HG03175 (cell line): ENCODE measurements around the gene PLPPR3.

ENCODE experiments used
- ATAC-seq: cut with Tn5 transposase; IDR thresholded peaks from one replicate; pipeline ENCODE4 v1.9.1; 2021; ENCODE audit warnings: mild to moderate bottlenecking, moderate library complexity; ENCODE audit not compliant: unreplicated experiment

PLPPR3 gene, protein sequence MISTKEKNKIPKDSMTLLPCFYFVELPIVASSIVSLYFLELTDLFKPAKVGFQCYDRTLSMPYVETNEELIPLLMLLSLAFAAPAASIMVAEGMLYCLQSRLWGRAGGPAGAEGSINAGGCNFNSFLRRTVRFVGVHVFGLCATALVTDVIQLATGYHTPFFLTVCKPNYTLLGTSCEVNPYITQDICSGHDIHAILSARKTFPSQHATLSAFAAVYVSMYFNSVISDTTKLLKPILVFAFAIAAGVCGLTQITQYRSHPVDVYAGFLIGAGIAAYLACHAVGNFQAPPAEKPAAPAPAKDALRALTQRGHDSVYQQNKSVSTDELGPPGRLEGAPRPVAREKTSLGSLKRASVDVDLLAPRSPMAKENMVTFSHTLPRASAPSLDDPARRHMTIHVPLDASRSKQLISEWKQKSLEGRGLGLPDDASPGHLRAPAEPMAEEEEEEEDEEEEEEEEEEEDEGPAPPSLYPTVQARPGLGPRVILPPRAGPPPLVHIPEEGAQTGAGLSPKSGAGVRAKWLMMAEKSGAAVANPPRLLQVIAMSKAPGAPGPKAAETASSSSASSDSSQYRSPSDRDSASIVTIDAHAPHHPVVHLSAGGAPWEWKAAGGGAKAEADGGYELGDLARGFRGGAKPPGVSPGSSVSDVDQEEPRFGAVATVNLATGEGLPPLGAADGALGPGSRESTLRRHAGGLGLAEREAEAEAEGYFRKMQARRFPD

DNA sequence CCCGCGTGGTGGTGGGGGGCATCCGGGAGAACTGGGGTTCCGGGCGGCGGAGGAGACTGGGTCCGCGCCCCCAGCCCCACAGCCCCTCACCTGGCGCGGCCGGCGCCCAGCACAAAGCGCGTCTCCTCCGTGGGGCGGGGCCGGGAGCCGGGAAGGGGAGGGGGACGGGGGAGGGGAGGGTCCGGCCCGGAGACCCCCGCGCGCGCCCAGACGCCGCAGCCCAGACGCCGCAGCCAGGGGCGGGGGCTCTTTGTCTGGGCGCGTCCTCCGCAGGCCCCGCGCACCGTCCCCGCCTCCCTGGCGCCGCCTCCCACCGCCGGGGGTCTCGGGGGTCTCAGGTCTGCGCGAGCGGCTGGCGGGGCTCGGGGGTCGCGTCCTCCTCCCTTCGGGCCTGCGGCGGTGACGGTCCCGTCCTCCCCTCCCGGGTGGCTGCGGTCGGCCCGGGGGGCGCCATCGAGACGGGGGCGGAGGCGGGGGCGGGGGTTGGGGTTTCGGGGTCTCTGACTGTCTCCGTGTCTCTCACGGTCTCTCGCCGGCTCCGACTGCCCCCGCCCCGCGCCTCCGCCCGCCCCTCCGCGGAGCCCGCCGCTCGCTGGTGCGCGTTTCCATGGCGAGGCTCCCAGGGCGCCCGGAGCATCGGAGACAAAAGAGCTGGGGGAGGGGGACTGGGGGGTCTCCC lies at the start of gene PLPPR3:
PLPPR3 (minus strand) TSS at position 131 of the 679 bp plus-strand sequence. CDS start 396 bp downstream, outside the sequence.
- ATAC-seq: no peak

DNA sequence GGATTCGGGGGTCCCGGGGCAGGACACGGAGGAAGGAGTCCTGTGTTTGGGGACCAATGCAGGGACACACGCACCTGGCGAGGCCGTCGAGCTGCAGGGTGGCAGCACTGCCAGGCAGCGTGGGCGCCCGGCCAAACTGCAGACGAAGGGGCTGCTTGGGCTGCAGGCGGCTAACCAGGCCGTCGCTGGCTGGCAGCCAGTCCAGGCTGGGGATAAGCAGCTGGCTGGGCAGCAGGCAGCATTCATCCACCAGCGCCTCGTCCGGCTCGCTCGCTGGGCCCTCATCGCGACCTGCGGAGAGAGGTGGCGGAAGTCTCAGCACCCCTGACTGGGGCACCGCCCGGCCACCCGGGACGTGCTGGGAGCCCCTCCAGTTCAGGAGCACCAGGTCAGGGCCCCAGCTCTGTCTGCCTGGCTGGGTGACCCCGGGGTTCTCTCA lies 49.2 kb upstream of the PLPPR3 start:
- no peak for ATAC-seq

DNA sequence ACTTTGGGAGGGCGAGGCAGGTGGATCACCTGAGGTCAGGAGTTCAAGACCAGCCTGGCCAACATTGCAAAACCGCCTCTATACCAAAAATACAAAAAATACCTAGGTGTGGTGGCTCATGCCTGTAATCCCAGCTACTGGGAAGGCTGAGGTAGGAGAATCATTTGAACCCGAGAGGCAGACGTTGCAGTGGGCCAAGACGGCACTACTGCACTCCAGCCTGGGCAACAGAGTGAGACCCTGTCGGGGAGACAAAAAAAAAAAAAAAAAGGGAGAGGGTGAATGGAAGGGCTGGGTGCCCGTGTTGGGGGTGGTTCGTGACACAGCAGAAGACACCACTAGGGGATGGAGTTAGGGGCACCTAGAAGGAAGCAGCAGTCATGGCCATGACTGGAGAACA lies 48.6 kb upstream of the PLPPR3 start:
- no peak for ATAC-seq

DNA sequence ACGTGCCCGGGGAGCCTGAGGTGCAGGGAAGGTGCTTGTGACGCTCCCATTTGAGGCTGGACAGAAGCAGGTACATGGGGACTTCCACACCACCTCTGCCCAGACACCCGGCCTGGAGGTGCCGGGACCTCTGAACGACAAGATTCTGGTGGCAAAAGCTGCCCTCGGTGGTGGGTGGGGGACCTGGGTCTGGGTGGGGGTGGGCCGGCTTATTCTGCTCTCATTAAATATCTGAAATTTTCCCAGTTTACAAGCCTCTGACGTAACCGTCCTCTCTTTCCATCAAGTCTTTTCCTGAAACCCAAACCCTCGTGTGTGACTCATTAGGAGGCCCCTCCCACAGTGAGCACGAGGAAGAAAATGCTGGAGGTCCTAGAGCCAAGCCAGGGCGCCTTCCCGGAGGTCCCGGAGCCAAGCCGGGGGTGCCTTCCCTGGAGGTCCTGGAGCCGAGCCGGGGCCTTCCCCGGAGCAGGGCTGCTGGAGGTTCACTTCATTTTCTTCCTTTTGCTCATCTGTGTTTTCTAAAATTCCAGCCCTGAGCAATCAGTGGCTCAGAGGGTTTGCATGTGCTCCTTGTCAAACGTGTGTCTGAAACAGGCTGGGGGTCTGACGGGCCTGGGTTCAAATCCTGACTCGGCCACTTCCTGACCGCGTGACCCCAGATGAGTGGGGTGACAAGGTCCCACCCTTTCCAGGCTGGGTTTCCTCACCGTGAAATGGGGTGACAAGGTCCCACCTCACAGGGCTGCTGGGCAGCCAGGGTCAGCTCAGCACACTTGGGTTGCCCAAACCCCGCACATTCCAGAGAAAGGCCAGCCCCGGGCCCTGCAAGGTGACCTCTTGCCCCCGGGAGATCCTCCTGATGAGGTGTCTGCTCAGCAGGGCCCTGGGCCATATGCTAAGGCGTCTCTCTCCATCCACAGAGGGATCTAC lies 47.8 kb upstream of the PLPPR3 start:
- ATAC-seq: no peak

DNA sequence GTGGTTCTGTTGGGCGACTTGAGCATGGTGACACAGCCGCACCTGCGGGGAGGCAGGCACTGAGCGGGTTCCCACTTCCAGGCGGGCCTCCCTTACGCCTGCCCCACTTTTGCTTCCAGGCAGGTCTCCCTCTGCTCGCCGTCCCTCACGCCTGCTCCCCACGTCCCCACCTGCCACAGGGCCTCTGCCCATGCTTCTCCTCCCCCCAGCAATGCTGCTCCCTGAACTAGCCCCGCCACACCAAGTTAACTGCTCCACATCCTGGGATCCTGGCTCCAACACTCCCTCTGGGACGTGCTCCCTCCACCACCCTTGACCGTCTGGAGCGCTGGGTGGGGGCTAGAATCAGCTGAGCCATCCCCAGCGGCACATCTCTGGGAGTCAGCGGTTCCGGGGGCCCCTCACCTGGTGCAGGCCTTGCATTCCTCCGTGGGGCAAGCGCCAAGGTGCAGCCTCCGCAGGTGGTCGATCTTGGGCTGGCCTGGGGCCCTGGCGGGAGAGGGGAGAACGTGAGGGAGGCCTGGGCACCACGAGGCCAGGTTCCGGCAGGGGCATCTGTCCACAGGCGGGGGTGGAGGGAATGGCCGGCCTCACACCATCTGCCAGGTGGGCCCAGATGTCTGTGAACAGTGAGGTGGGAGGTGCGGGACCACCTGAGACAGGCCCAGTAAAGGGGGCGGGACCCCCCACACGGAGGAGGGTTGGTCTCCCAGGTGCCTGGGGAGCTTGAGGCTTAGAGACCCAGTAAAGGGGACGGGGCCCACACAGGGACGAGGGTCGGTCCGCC lies 46.9 kb upstream of the PLPPR3 start:
- ATAC-seq: no peak

DNA sequence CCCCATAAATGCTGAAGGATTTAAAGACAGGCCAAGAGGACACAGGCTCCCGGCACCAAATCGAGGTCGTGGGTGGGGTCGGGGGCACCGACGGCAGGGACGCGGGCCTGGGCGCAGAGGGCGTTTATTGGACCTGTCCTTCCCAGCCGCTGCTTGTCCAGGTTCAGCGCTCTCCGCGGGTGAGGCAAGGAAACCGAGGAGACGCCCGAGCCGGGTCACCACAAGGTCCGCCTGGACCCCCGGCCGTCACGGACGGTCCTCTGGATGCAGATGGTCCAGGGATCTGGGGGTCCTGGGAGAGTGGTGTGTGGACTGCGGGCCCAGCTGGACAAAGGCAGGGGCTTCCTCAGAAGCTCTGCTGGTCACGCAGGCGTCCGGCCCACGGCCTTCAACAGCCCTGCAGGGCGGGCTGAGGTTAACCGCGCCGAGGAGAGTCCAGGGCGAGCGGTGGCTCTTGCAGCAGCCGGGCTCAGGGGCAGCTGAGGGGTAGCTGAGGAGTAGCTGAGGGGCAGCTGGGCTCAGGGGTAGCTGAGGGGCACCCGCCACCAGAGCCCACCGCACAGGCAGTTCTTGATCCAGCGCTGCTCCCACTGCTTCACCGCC lies 46.2 kb upstream of the PLPPR3 start:
- ATAC-seq: no peak

DNA sequence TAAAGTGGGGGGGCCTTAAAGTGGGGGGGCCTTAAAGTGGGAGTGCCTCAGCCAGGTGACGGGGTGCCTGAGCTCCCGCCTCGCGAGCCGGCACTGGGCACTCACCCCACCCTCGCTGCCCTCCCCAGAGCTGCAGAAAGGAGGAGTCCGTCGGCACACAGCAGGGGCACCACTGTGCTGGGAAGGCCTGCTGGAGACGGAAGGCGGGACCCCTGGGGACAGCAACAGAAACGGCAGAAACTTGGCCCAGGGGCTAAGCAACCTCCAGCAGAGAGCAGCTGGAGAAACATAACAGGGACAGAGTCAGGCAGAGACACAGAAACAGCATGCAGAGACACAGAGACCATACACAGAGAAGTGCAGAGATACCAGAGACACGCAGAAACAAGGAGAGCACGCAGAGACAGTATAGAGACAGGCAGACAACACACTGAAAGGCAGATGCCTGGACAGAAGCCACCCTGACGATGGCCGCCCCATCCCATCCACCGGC lies 45.6 kb upstream of the PLPPR3 start:
- no peak for ATAC-seq

DNA sequence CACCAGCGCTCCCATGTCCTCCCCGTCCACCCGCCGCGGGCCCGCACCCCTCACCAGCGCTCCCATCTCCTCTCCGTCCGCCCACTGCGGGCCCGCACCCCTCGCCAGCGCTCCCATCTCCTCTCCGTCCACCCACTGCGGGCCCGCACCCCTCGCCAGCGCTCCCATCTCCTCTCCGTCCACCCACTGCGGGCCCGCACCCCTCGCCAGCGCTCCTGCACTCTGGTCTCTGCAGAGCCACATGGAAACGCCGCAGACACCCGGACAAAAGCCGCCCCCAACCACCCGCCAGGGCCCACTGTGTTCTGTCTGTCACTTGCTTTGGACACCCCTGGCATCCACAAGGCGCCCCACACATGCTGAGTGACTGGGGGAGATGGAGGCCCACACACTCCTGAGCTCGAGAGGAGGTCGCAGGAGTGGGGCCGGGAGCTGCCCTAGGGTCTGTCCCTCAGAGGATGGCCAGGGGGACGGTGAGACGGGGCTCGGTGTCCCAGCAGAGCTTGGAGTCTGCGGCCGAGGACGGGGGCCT lies 45.1 kb upstream of the PLPPR3 start:
- ATAC-seq: no peak

DNA sequence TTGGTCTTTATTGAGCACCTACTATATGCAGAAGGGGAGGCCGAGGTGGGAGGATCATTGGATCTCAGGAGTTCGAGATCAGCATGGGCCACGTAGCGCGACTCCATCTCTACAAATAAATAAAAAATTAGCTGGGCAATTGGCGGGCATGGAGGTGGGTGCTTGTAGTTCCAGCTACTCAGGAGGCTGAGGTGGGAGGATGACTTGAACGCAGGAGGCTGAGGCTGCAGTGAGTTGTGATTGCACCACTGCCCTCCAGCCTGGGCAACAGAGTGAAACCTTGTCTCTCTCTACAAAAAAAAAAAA lies 41.5 kb upstream of the PLPPR3 start:
- ATAC-seq: no peak

DNA sequence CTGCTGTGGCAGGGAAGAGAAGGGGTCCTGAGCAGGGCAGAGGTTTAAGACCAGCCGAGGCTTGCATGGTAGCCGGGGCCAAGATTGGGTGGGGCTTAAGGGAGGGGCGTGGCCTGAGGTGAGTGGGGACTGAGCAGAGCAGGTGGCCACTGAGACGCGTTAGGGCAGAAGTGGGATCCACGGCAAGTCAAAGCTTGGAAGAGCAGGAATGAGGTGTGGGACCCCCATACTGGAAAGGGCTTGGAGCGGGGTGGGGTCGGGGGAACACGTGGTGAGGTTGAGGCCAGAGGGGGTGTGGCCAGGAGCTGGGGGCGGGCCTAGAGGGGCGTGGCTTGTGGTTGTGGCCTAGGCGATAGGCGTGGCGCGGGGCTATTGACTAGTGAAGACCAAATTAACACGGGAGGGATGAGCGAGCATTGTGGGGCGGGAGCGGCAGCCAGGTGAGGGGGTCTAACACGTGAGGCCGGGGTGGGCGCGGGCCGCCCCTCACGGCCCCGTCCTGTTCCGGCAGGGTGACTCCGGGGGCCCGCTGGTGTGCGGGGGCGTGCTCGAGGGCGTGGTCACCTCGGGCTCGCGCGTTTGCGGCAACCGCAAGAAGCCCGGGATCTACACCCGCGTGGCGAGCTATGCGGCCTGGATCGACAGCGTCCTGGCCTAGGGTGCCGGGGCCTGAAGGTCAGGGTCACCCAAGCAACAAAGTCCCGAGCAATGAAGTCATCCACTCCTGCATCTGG lies 41.0 kb upstream of the PLPPR3 start:
- no peak for ATAC-seq

DNA sequence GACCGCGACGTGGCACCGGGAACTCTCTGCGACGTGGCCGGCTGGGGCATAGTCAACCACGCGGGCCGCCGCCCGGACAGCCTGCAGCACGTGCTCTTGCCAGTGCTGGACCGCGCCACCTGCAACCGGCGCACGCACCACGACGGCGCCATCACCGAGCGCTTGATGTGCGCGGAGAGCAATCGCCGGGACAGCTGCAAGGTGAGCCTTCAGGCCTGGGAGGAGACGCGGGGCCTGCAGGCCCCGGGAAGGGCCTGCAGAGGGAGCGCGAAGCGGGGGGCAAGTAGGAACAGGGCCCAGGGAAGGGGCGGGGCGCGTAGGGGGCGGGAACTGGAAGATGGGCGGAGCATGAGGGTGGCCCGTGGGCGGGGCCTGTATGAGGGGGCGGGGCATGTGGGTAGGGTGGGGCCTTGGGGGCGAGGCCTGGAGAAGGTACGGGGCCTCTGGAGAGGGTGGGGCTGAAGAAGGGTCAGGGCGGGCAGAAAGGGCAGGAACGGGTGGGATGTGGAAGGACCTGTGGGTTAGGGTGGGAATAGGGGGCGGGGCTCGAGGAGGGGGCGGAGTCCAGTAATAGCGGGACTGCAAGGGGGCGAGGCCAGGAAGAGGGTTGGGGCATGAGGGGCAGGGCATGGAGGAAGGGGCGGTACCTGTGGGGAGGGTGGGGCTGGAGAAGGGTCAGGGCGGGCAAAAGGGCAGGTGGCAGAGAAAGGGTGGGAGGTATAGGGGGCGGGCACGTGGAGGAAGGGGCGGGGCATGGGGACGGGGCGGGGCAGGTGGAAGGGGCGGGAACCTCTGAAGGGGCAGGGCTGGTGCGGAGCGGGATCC lies 40.2 kb upstream of the PLPPR3 start:
- ATAC-seq: no peak

DNA sequence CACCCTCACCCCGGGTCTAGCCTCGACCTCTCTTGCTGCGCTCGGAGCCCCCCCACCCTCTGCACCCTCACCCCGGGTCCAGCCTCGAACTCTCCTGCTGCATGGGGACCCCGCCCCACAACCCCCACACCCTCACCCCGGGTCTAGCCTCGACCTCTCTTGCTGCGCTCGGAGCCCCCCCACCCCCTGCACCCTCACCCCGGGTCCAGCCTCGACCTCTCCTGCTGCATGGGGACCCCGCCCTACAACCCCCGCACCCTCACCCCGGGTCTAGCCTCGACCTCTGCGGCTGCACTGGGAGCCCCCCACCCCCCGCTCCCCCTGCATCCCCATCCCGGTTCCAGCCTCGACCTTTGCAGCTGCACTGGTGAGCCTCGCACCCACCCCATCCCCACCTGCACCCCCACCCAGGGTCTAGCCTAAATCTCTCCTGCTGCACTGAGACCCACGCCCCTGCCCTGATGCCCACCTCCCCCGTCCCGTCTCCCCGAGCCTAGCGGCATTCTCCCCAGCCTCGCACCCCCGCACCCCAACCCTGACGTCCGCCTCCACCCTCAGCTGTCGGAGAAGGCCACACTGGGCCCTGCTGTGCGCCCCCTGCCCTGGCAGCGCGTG lies 39.5 kb upstream of the PLPPR3 start:
- no peak for ATAC-seq

DNA sequence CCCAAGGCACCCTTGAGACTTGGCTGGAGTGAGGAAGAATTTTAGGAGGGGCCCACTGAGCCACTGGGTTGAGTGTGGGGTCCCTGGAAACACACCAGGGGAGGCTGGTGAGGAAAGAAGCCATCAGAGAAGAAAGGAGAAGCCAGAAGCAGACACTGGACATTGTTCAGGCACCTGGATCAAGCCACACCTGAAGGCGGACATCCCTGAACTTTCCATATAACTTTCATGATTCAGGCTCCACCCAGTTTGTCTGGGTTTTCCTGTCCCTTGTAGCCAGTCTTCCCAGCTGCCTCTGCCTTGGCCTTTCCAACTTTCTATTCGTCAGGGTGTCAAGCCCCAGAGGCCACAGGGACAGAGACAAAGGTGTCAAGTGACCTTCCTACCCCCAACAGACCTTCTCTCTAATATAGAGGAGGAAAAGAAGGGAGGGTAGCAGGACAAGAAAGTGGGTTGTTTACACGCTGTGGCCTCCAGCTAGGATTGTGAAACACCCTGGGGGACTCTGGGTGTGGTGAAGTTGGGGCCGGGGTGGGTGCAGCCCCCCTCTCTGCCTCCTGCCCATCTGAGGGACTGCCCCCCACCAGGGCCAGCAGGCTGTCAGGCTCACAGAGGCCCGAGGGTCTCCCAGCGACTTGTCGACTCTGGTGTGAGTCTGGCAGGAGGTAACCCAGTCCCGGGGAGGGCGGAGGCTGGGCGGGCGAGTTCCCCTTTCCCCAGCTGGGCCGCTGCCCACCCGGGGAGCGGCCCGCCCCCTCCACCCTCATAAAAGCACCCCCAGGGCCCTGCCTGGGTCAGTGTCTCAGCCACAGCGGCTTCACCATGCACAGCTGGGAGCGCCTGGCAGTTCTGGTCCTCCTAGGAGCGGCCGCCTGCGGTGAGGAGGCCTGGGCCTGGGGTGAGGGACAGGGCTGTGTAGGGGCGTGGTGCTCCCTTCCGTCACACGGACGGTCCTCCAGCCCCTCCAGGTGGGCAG lies 37.4 kb upstream of the PLPPR3 start, which contains the start of gene CFD:
CFD (plus strand) TSS at position 797 of the 976 bp plus-strand sequence; CDS start at position 823, 26 bp downstream.
- no peak for ATAC-seq

DNA sequence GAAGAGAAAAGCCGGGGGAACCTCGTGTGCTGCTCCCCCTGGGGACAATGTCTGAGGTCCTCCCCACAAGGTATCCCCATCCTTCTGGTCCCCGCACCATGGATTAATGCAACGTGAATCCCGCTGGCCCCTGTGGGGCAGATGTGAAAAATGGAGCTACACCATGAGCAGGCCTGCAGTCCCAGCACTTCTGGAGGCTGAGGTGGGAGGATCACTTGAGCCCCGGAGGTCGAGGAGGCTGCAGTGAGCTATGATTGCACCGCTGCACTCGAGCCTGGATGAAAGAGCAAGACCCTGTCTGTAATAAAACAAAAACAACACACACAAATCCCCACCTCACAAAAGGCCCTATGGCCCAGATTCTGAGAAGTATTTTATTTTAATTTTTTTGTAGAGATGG lies 36.5 kb upstream of the PLPPR3 start:
- no peak for ATAC-seq

DNA sequence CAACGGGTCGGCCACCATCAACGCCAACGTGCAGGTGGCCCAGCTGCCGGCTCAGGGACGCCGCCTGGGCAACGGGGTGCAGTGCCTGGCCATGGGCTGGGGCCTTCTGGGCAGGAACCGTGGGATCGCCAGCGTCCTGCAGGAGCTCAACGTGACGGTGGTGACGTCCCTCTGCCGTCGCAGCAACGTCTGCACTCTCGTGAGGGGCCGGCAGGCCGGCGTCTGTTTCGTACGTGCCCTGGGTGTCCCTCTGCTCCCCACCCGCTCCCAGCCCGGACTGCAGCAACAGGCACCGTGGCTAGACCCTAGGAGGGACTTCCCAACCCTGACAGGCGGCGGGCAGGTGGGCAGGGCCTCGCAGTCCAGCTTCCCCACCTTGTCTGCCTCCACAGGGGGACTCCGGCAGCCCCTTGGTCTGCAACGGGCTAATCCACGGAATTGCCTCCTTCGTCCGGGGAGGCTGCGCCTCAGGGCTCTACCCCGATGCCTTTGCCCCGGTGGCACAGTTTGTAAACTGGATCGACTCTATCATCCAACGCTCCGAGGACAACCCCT lies 33.9 kb upstream of the PLPPR3 start:
- ATAC-seq: no peak

DNA sequence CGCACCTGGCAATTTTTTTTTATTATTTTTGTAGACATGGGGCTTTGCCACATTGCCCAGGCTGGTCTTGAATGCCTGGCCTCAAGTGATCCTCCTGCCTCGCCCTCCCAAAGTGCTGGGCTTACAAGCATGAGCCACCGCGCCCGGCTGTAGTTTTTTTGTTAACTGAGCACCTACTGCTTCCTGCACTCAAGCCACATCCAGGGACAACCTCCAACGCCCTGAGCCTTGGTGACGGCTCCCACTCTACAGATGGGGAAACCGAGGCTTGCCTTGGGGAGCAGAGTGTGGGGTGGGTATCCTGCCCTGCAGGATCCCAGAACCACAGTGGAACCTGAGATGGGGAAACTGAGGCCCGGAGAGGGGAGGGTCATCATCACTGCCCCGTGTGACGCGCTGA lies 33.4 kb upstream of the PLPPR3 start:
- no peak for ATAC-seq
